Measurements from ENCODE around the gene CSE1L.
"Not testable (repeated sequence)": the region's sequence is repeated elsewhere in the genome, so short reads cannot be mapped to it uniquely, and the experiment has no call there.

The CSE1L gene, protein sequence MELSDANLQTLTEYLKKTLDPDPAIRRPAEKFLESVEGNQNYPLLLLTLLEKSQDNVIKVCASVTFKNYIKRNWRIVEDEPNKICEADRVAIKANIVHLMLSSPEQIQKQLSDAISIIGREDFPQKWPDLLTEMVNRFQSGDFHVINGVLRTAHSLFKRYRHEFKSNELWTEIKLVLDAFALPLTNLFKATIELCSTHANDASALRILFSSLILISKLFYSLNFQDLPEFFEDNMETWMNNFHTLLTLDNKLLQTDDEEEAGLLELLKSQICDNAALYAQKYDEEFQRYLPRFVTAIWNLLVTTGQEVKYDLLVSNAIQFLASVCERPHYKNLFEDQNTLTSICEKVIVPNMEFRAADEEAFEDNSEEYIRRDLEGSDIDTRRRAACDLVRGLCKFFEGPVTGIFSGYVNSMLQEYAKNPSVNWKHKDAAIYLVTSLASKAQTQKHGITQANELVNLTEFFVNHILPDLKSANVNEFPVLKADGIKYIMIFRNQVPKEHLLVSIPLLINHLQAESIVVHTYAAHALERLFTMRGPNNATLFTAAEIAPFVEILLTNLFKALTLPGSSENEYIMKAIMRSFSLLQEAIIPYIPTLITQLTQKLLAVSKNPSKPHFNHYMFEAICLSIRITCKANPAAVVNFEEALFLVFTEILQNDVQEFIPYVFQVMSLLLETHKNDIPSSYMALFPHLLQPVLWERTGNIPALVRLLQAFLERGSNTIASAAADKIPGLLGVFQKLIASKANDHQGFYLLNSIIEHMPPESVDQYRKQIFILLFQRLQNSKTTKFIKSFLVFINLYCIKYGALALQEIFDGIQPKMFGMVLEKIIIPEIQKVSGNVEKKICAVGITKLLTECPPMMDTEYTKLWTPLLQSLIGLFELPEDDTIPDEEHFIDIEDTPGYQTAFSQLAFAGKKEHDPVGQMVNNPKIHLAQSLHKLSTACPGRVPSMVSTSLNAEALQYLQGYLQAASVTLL

DNA sequence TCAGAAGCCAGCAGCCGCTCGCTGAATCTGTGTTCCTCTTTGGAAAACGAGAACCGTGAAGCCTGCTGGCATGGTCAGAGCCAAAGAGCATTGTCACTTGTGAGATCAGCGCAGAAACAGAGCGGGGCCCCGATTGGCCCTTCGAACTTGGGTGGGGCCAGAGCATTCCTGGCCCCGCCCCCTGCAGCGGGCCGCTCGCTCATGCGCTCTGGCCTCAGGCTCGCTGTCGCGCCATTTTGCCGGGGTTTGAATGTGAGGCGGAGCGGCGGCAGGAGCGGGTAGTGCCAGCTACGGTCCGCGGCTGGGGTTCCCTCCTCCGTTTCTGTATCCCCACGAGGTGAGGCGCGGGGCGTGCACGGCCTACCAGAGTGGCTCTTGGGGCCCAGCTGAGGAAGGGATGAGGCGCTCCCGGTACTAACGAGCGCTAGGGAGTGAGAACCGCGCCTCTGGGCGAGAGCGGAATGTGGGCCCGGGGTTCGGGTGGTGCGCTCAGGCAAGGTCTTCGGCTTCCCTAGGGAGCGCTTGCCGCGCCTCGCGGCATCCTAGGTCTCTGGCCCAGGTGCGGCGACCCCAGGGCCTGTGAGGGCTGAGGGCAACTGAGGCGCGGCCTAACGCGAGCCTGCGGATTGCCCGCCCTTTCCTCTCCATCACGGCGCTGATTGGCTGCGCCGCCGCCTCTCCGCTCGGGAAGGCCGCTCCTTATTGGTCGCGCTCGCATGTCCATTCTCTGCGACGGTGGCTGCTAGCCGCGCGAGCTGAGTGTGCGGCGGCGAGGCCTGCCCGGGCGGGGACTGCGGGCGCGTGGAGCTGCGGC lies at the start of gene CSE1L:
Gene CSE1L, plus strand, starts transcription at position 226 of the 814 bp plus-strand sequence. CDS start 12,152 bp downstream, outside the sequence.
- DNase-seq, result peak; percentile 96

DNA sequence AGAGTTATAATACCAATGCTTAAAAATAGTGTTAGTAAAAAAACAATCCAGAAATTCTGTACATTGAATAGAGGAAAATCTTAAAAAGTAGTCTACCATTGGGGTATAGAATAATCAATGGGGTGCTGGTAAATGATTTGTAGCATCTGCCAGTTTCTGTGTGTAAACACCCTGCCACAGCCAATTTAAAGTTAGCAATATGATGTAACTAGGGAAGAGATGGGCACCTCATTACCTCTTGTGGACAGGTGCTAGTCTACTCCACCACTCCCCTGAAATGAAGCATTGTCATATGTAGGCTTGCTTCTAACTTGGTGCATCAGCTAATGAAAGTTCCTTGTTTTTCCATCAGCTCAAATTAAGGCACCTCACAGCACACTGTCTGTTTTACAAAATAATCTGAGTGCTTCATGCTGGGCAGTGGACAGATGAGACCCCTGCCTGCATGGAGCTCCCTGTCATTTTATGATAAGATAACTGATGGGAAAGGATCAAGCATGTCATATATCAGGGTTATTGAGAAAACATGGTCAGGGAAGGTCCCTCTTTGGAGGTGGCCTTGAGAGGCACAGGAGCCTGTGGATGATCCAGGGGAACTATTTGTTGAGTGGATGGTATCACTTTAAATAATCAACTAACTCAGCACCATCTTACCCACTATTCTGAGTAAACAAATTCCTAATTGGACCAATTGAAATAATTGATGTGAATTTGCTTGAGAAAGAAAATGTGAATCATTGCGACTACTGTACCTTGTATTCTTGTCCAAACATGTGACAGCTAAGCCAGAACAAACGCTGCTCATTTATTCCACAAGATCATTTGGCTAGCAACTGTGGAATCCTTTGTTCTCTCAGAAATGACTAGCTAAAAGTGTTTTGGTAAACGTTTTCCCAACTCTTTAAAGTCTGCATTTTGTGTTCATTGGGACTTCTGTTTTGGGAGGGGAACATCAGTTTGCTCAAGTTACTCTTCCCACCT lies 45.9 kb upstream of the CSE1L start:
- DNase-seq, result no peak

DNA sequence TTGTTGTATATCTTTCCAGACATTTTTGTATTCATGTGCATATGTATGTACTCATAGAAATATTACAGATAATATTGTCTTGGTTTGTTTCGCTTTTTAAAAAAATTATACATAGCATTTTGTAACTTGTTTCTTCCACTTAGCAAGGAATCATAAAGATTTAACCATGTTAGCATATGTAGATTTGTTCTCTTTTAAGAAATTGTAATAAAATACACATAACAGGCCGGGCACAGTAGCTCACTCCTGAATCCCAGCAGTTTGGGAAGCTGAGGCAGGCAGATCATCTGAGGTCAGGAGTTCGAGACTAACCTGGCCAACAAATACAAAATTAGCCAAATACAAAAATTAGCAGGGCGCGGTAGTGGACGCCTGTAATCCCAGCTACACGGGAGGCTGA lies 44.4 kb upstream of the CSE1L start:
- DNase-seq, result no peak

DNA sequence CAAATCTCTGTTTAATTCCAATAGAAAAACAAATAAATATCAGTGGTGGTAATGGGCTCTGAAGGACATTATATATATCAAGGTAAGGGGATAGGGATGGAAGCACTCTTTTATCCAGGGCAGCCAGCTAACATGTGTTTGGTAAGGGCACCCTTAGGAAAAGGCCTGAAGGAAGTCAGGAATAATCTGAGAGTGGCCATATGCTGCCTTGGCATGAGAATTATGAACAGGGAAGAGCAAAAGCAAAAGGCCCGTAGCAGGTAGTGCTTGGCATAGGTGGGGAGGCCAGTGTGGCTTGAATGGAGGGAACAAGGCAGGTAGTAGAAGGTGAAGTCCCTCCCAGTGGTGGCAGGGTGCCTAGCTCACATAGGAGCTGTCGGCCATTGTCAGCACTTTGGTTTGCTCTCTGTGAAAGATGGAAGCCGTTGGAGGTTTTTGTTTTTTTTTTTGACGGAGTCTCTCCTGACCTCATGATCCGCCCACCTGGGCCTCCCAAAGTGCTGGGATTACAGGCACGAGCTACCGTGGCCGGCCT lies 39.6 kb upstream of the CSE1L start:
- DNase-seq, result no peak

DNA sequence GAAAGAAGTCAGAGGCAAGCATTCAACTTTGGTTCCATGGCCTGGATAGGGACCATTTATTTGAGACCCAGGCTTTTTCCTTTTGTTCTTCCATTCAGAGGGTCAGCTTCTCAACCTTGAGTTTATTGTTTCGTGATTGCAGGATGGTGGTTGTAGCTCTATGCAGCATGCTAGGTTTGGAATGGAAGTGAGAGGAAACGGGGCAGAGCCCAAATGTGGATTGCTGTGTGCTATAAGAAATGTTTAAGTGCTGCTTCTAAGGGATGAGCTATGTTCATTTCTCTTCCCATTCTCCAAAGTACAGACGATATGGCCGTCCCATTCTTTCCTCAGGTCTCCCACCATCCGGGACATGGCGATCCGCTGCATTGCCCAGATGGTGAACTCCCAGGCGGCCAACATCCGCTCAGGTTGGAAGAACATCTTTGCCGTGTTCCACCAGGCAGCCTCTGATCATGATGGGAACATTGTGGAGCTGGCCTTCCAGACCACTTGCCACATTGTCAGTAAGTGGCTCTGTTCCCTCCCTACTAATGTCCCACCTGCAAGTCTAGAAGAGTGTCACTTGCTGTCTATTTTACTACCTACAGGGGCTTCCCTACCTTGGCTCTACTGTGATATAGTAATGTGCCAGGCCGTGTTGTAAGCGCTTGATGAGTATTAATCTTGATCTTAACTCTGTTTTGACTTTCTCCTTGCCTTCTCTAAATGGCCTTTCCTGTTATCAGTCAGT lies 36.0 kb upstream of the CSE1L start:
- no peak for DNase-seq

DNA sequence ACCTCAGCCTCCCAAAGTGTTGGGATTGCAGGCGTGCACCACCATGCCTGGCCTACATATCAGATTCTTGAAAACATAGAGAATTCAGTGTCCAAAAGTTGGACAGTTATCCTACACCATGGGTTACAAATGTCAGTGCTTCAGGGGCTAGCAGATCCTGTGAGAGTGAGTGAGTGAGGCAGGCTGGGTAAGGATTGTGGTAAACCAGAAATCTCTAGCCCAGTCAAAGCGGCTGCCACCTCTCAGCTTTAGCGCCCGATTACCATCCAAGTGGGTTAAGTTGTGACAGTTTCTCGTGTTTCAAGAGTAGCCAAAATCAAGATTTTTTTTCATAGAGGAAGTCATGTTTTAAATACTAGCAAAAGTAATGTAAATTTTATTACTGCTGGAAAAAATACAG lies 21.9 kb upstream of the CSE1L start:
- DNase-seq, result no peak

DNA sequence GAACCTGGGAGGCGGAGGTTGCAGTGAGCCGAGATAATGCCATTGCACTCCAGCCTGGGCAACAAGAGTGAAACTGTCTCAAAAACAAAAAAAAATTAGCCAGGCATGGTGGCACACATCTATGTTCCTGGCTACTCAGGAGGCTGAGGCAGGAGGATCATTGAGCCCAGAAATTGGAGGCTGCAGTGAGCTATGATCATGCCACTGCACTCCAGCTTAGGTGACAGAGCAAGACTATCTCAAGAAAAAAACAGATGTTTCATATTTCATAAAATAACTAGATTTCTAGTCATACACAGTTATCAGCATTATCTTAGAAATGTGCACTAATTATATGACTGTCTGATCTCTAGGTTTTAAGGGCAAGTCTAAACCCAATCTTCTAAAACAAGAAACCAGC lies 17.9 kb upstream of the CSE1L start:
- not testable (repeated sequence) for DNase-seq

DNA sequence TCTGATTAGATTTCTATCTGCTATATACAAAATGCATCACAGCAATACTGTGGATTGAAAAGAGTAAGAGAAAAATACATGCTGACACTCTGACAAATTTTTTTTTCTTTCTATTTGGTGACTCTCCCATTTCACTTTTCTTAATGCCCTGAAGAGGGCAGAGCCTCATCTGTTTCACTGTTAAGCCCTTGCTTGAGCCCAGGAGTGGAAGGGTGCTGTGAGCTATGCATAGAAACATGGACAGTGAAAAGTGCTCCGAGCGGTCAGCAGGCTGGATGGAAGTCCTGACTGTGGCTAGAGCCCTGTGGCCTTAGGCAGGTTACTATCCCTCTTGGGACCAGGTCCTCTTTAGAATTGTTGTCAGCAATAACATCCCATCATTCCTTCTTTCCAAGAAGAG lies 17.4 kb upstream of the CSE1L start:
- no peak for DNase-seq

DNA sequence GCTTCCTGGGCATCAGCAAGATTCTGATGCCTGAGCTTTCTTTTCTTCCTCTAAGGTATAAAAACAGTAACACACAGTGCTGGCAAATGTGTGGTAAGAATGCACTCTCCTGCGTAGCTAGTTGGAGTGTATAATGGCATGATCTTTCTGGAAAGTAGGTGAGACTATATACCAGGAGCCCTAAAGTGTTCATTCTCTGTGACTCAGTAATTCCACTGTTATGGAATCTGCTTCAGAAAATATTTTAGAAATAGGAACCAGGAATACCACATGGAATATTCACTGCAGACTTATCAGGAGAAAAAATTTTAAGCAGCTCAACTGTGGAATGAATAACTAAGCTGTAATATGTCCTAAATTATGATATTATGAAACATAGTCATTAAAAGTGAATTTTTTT lies 16.9 kb upstream of the CSE1L start:
- no peak for DNase-seq

DNA sequence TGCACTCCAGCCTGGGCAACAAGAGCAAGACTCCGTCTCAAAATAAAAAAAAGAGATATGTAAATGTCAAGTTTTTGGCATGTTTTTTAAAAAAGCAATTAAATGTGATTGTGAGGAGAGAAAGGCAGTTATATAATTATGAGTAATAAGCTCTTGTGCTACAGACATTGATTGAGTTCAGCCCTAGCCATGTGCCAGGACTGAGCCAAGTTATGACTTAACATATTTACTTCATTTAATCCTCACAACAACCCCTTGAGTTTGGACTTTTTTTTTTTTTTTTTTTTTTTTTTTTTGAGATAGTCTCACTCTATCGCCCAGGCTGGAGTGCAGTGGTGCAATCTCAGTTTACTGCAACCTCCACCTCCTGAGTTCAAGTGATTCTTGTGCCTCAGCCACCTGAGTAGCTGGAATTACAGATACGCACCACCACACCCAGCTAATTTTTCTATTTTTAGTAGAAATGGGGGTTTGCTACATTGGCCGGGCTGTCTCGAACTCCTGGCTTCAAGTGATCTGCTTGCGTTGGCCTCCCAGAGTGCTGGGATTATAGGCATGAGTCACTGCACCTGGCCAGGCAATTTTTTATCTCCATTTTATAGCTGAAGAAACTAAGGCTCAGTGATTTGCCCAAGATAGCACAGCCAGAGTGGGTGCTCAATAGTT lies 15.0 kb upstream of the CSE1L start:
- no peak for DNase-seq

DNA sequence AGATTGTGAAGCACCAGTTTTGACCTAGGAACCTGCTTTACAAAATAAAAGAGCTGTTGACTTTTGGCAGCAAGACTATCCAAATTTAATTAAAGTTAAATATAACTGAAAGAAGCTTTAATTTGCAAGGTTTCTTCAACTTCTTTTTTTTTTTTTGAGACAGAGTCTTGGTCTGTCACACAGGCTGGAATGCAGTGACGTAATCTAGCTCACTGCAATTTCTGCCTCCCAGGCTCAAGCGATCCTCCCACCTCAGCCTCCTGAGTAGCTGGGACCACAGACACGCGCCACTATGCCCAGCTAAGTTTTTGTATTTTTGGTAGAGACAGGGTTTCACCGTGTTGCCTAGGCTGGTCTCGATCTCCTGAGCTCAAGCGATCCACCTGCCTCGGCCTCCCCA lies 13.7 kb upstream of the CSE1L start:
- DNase-seq, result no peak

DNA sequence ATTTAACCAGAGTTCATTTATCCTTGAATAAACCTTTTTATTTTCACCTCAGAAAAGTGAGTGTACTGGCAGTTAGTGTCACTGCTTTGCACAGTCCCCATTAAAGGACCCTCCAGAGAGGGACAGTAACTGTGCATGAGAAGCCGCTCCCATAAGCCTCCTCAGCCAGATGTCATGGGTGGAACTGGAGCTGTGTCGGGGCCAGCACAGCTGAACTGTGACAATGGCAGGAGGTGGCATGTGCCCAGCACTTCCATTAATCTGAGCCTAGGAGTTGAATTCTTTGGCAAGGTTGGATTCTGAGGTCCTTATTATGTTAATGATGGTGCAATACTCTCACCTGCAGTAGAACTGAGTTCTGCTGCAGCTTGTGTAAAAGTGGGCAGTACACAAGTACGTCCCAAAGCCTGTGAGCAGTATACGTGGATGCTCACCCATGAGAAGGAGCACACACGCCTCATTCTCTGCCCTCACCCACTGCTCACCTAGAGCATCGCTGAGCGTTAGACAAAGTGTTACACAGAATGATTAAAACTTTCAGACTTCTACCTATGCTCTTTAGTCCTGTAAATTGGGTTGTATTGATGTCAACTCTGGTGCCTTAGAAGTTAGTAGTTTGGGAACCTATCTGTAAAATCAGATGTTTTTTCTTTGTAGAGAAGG lies 11.9 kb upstream of the CSE1L start:
- DNase-seq, result no peak

DNA sequence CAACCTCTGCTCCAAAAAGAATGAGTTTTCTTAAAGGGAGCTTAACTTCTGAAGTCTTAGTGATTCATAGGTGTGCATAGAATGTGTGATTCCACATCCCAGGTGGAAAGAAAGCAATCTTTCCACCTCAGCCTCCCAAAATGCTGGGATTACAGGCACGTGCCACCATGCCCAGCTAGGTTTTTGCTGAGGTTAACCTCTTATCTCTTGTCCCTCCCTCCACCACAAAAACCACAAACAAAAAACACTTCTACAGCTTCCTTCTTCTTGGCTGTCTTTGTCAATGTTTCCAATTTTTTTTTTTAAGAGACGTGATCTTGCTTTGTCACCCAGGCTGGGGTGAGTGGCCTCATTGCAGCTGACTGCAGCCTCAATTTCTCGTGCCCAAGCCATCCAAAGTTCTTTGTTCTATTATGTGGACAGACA lies 8.1 kb upstream of the CSE1L start:
- peak; percentile 60 for DNase-seq

DNA sequence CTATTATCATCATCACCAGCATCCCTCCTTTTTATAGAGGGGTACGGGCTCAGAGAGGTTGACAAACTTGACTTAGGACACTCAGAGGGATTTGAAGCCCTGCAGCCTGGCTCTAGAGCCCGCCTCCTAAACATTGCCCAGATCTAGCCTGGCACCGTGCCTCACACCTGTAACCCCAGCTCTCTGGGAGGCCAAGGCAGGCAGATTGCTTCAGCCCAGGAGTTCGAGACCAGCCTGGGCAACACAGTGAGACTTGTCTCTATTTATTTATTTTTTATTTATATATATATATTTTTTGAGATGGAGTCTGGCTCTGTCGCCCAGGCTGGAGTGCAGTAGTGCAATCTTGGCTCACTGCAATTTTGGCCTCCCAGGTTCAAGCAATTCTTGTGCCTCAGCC lies 6.3 kb upstream of the CSE1L start:
- DNase-seq, result no peak

DNA sequence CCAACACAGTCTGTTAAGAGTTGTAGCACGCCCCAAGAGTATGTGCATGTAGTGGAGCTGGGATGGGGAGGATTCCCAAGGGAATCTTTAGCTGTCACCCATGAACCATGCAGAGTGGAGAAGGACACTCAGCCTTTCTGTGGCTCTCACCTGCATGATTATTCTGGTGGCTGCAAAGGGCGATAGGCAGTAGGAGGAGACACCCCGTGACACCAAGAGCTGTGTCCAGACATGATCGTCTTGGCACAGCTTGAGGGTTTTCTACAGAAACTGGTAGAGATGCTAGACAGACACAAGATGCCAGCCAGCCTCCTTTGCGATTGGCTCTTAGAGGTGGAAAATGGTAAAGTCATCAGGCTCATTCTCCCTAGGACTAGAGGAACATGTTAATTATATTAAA lies 3.1 kb upstream of the CSE1L start:
- DNase-seq, result no peak

DNA sequence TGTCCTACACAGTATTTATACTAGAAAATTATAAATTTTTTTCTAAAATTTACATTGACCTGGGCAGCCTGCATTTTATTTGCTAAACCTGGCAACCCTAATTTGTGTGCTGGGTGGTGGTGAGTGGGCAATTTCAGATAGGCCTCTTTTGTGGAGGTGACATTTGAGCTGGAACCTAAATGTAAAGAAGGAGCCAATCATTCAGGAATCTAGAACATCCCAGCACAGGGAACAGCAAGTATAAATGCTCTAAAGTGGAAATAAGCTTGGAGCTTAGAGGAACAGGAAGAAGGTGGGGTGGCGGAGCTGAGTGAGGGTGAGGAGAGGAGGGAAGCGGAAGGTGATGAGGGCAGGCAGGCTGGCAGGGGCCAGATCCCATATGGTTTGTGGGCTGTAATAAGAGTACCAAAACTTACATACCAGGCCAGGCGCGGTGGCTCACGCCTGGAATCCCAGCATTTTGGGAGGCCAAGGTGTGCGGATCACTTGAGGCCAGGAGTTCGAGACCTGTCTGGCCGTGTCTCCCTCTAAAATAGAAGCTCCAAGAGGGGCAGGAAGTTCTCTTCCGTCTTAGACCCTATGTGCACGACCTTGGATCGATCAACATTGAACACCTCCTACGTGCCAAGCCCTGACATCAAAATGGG lies 549 bp upstream of the CSE1L start:
- peak; percentile 39 for DNase-seq

DNA sequence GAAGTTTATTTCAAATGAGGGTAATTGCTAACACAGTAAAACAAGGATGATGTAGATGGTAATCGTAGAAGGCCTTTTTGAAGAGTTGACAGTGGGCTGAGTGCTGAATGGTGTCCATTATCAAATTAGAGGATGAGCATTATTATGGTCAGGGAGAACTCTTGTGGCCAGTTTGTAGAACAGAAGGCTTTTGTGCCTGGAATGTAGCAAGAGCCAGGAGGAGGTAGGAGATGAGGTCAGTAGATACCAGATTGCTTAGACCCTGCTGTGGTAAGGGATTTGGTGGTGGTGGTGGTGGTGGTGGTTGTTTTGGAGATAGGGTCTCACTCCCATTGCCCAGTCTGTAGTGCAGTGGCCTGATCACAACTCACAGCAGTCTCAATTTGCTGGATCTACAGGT lies 6.2 kb downstream of the CSE1L start:
- DNase-seq, result no peak

DNA sequence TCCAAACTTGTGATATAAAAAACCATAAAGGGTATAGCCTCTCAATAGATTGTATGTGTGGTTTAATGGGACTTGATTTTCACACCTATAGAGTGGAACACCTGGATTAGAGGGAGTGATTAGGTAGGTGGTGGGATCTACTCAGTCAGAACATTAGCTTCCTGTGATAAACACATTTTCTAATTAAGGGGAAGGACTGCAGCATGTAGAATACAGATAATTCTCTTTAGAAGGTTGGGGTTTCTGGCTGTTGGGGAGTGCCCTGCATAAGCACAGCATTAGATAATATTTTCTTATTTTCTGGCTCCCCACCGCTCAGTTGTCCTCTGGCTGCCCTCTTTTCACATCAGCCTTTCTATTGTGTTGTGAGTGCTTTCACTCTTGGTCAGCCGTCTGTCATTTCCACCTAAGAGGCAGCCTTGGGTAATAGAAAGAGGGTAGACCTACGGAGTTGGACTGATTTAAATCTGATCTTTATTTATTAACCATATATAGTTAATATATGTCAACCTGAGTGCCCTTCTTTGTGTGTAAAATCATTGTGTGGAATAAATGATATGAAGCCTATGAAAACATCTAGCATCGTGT lies 8.0 kb downstream of the CSE1L start:
- DNase-seq, result peak; percentile 25

DNA sequence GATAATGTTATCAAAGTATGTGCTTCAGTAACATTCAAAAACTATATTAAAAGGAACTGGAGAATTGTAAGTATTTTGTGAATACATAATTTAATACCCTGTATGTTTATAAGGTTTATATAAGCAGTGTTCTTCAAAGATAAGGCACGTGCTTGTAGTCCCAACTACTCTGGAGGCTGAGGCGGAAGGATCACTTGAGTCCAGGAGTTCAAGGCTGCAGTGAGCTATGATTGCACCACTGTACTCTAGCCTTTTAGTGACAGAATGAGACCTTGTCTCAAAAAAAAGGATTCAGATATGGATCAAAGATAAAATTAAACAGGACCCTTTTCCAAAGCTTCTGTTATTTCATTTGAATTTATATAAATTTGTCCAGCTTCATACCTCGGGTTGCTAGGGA lies 17.2 kb downstream of the CSE1L start:
- no peak for DNase-seq

All from activated CD4-positive, alpha-beta T cell treated with anti-CD3 and anti-CD28 coated beads, Interleukin-2, amount 50 U/mL, for 16 hours (primary cell).